Caco-2 (cell line): ENCODE data around the gene DYNC2LI1. TPM values are rescaled to one million over a fixed set of nuclear protein-coding genes. Genes with fewer than 3 reads are reported as not detected.

Experiments used
- BruUV-seq: library from RNA; stranded (reverse); fragments of 400-500 nt; replicated peaks from 2 replicates; lab custom pipeline; 2021; lab: Mats Ljungman, UMichigan
- CTCF ChIA-PET: fragments of 300-600 bp; sonication (Branson Sonifier 250); formaldehyde crosslinking; loops from one replicate; lab custom pipeline; 2022; ENCODE audit warnings: antibody characterized with exemption; lab: Charles Lee
- POLR2A ChIA-PET: fragments of 300-600 bp; sonication (Branson Sonifier 250); formaldehyde crosslinking; loops from one replicate; lab custom pipeline; 2022; ENCODE audit warnings: antibody characterized with exemption; lab: Charles Lee
- DNase-seq, 2 experiments: peaks; one replicate each; pipeline versions ENCODE4 v3.0.0 to v3.0.0-alpha.2; 2020 to 2022
- H3K27me3 ChIP-seq: replicated peaks from 2 replicates; pipeline ENCODE4 v1.6.0; 2011; ENCODE audit warnings: low read length; ENCODE audit not compliant: control insufficient read depth, insufficient read depth
- H3K36me3 ChIP-seq: 2 replicates; pipeline ENCODE4 v1.5.1; 2011; ENCODE audit warnings: low read length; ENCODE audit not compliant: control insufficient read depth, insufficient read depth
- H3K4me1 ChIP-seq: fragments of 250-450 bp; sonication (Bioruptor Pico); 2 replicates; pipeline ENCODE4 v1.5.1; 2020; ENCODE audit warnings: mild to moderate bottlenecking
- H3K4me3 ChIP-seq: 2 replicates; pipeline ENCODE4 v1.5.1; 2011; ENCODE audit warnings: low read depth, mild to moderate bottlenecking, control low read depth, low read length
- H3K9me3 ChIP-seq: fragments of 250-450 bp; sonication (Bioruptor Pico); 2 replicates; pipeline ENCODE4 v1.5.1; 2020; ENCODE audit warnings: mild to moderate bottlenecking, moderate library complexity
- H3K27ac Mint-ChIP-seq: one replicate; pipeline ENCODE4 v1.8.0; 2022; ENCODE audit warnings: mixed read lengths; ENCODE audit not compliant: unreplicated experiment
- H3K27me3 Mint-ChIP-seq: one replicate; pipeline ENCODE4 v1.8.0; 2022; ENCODE audit warnings: mixed read lengths; ENCODE audit not compliant: insufficient read depth, unreplicated experiment
- H3K36me3 Mint-ChIP-seq: one replicate; pipeline ENCODE4 v1.8.0; 2022; ENCODE audit warnings: mild to moderate bottlenecking, mixed read lengths; ENCODE audit not compliant: insufficient read depth, unreplicated experiment
- H3K4me1 Mint-ChIP-seq: one replicate; pipeline ENCODE4 v1.8.0; 2022; ENCODE audit warnings: low read depth, mixed read lengths; ENCODE audit not compliant: unreplicated experiment
- H3K4me3 Mint-ChIP-seq: one replicate; pipeline ENCODE4 v1.8.0; 2022; ENCODE audit warnings: mild to moderate bottlenecking, moderate library complexity, mixed read lengths; ENCODE audit not compliant: unreplicated experiment
- H3K9me3 Mint-ChIP-seq: one replicate; pipeline ENCODE4 v1.8.0; 2022; ENCODE audit warnings: mixed read lengths; ENCODE audit not compliant: unreplicated experiment
- CTCF ChIP-seq, 2 experiments: fragments of 200-600 bp in 1 of 2; IDR thresholded peaks; 1 replicate in 1 of 2; 2 replicates in 1 of 2; pipeline versions ENCODE4 v1.5.1 to v1.8.0; 2011 to 2022; ENCODE audit warnings: antibody characterized with exemption in 1 of 2, control low read depth in 1 of 2, inconsistent platforms in 1 of 2, low read depth in 1 of 2, low read length in 1 of 2, mild to moderate bottlenecking in 1 of 2, moderate library complexity in 1 of 2; ENCODE audit not compliant: insufficient read depth in 1 of 2, severe bottlenecking in 1 of 2, unreplicated experiment in 1 of 2
- intact Hi-C: fragments of 100-400 bp; cut with micrococcal nuclease; formaldehyde crosslinking; loops from one replicate; pipeline ENCODE4 v1.10.0; 2022; ENCODE audit not compliant: unreplicated experiment
- total RNA-seq: library from RNA; stranded (reverse); gene quantifications from 2 replicates; pipeline ENCODE4 v1.2.3, GENCODE V29; 2022

The DYNC2LI1 gene
- total RNA-seq, 1 experiment from 2014 or later = 8.3 TPM

GRCh38 chr2:43822839-43823238 lies 49.0 kb downstream of the DYNC2LI1 start:
- POLR2A ChIA-PET = no interaction called here
- no peak for TF ChIP-seq CTCF (IDR thresholded peaks at IDR 0.05; ENCODE audit: insufficient read depth in 1 of 2, low read depth in 1 of 2, low read length in 1 of 2, severe bottlenecking in 1 of 2, unreplicated experiment in 1 of 2)
- no peaks in the 10 kb centered on the region for H3K27me3 ChIP-seq

DNA sequence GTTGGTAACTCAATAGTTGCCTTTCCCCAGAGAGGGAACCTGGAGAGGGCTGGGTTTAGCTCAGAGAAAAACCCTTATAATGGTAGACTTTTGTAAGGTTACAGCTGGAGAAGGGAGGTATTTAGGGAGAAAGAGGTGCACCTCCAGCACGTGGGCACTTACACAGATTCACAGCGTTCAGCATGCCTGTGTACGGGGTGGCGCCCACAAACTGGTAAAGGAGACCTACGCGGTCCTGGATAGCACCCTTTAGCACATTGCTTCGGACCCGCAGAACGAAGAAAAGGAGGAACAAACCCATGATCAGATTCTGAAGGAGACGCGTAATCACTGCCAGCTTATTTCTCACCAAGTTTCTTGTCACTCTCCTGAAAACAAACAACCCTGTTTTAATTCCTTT lies 49.9 kb downstream of the DYNC2LI1 start:
- intact Hi-C loops = no loop called here
- H3K4me3 ChIP-seq = no peak overlapping the region
- Mint-ChIP-seq H3K4me1 (no peaks in the 10 kb centered on the region), H3K36me3 (no peaks in the 10 kb centered on the region), H3K27me3 (peaks cover 12% of the 10 kb centered on the region), H3K4me3 (no peak overlapping the region), H3K27ac (no peak overlapping the region), H3K9me3 (no peaks in the 10 kb centered on the region)
- CTCF ChIA-PET = no interaction called here
- no peak for DNase-seq
- no TSS peak for BruUV-seq
- H3K9me3 ChIP-seq = no peaks in the 10 kb centered on the region
- POLR2A ChIA-PET = no interaction called here
- no peaks in the 10 kb centered on the region for H3K4me1 ChIP-seq
- TF ChIP-seq CTCF (IDR thresholded peaks at IDR 0.05; ENCODE audit: insufficient read depth in 1 of 2, low read depth in 1 of 2, low read length in 1 of 2, severe bottlenecking in 1 of 2, unreplicated experiment in 1 of 2) = no peak
- H3K36me3 ChIP-seq = no peaks in the 10 kb centered on the region
- no peaks in the 10 kb centered on the region for H3K27me3 ChIP-seq

More at GRCh38 chr2:43822839-43823238, 49.0 kb downstream of the DYNC2LI1 start:
- CTCF ChIA-PET = no interaction called here
- H3K4me1 ChIP-seq = no peaks in the 10 kb centered on the region
- no peak overlapping the region for H3K4me3 Mint-ChIP-seq
- H3K36me3 ChIP-seq = no peaks in the 10 kb centered on the region
- intact Hi-C loops = no loop called here
- H3K27ac Mint-ChIP-seq = no peak overlapping the region
- H3K27me3 Mint-ChIP-seq = peaks cover 12% of the 10 kb centered on the region
- H3K36me3 Mint-ChIP-seq = no peaks in the 10 kb centered on the region
- no peak for DNase-seq
- no peaks in the 10 kb centered on the region for H3K9me3 Mint-ChIP-seq
- BruUV-seq = no TSS peak
- no peak overlapping the region for H3K4me3 ChIP-seq
- no peaks in the 10 kb centered on the region for H3K4me1 Mint-ChIP-seq
- H3K9me3 ChIP-seq = no peaks in the 10 kb centered on the region

DNA sequence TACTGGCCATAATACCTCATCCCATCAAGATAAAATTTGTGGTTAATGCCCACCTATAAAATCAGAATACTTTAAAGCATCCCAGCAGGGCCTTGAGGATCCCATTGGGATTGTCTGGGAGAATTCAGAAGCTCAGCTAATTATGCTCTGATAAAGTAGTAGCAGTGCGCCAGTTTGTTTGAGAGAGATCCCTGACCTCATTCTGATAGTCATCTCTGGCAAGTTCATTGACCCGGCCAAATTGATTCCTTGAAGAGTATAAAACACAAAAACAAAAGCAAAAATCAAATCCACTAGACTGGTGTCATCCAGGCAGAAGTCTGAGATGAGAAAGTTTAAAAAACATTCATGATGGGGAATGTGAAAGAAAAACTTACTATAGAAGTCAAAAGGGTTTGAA lies 50.7 kb downstream of the DYNC2LI1 start:
- POLR2A ChIA-PET = no interaction called here
- DNase-seq = no peak
- BruUV-seq = no TSS peak
- Histone ChIP-seq H3K4me1 (no peaks in the 10 kb centered on the region), H3K27me3 (no peaks in the 10 kb centered on the region), H3K9me3 (no peaks in the 10 kb centered on the region), H3K4me3 (no peak overlapping the region), H3K36me3 (no peaks in the 10 kb centered on the region)
- no peaks in the 10 kb centered on the region for H3K9me3 Mint-ChIP-seq
- H3K4me3 Mint-ChIP-seq = no peak overlapping the region
- TF ChIP-seq CTCF (IDR thresholded peaks at IDR 0.05; ENCODE audit: insufficient read depth in 1 of 2, low read depth in 1 of 2, low read length in 1 of 2, severe bottlenecking in 1 of 2, unreplicated experiment in 1 of 2) = no peak
- CTCF ChIA-PET = no interaction called here
- H3K36me3 Mint-ChIP-seq = no peaks in the 10 kb centered on the region
- H3K27me3 Mint-ChIP-seq = peaks cover 16% of the 10 kb centered on the region
- no peak overlapping the region for H3K27ac Mint-ChIP-seq
- no peaks in the 10 kb centered on the region for H3K4me1 Mint-ChIP-seq
- intact Hi-C loops = no loop called here
